Measurements from ENCODE around the gene PAX7. TPM values are rescaled to one million over a fixed set of nuclear protein-coding genes. Genes with fewer than 3 reads are reported as not detected.

PAX7 gene
- total and polyA plus RNA-seq, 2 donors (not counting 1 experiment from before 2014, with no cell fraction given), result not detected

DNA sequence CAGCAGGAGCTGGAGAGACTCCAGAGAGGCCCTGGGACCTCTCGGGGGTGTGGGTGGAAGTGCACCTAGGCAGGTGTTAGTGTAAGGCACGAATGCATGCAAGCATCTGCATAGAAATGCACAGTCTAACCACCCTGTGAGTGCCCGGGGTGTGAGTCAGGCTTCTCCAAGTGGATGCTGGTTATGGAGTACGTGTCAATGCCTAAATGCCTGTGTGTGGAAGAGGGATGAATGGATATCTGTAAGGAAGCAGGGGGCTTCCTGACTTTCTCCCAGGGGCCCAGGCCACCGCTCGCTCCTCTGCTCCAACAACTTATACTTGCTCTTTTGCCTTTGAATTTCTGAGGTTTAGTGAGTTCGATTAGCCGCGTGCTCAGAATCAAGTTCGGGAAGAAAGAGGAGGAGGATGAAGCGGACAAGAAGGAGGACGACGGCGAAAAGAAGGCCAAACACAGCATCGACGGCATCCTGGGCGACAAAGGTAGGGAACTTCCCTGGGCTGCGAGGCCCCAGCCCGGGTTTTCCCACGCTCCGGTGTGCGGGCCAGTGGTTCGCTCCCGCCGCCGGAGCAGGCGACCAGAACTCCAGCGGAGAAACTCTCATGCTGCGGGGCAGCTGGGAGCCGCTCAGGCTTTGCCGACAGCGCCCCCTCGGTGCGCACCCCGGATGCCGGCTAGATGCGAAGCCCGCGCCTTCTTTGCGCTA is 5.4 kb downstream of the PAX7 start:
- Mint-ChIP-seq H3K27me3 (peaks cover 82% of the 10 kb centered on the region), H3K4me3 (no peak overlapping the region)
- CTCF ChIA-PET, result no interaction called here

More for the DNA sequence above, 5.4 kb downstream of the PAX7 start:
- no peak overlapping the region for H2AFZ ChIP-seq (ENCODE audit: insufficient read depth, low read depth, low read length, poor library complexity, severe bottlenecking)
- H3K27ac Mint-ChIP-seq, result no peak overlapping the region
- no peak for TF ChIP-seq EZH2 (IDR thresholded peaks at IDR 0.05; ENCODE audit: borderline replicate concordance, insufficient read depth, low read depth, low read length, poor library complexity, severe bottlenecking)
- TF ChIP-seq, protein P1, sequence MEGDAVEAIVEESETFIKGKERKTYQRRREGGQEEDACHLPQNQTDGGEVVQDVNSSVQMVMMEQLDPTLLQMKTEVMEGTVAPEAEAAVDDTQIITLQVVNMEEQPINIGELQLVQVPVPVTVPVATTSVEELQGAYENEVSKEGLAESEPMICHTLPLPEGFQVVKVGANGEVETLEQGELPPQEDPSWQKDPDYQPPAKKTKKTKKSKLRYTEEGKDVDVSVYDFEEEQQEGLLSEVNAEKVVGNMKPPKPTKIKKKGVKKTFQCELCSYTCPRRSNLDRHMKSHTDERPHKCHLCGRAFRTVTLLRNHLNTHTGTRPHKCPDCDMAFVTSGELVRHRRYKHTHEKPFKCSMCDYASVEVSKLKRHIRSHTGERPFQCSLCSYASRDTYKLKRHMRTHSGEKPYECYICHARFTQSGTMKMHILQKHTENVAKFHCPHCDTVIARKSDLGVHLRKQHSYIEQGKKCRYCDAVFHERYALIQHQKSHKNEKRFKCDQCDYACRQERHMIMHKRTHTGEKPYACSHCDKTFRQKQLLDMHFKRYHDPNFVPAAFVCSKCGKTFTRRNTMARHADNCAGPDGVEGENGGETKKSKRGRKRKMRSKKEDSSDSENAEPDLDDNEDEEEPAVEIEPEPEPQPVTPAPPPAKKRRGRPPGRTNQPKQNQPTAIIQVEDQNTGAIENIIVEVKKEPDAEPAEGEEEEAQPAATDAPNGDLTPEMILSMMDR (IDR thresholded peaks at IDR 0.05), result no peak
- H3K79me2 ChIP-seq (ENCODE audit: control insufficient read depth, insufficient read depth, low read length), result no peaks in the 10 kb centered on the region
- H3K27me3 ChIP-seq (replicated peaks in 1 of 4; ENCODE audit: control extremely low read depth in 1 of 4, control insufficient read depth in 3 of 4, insufficient read depth in 4 of 4, low read length in 3 of 4), result peaks cover 0 to 76% (median 48%) of the 10 kb centered on the region in 4 experiments
- intact Hi-C loops (cut with micrococcal nuclease), result no loop called here
- no peak overlapping the region for H3K27ac ChIP-seq (ENCODE audit: low read length in 2 of 2)
- ATAC-seq (ENCODE audit: low read depth) (no peak), DNase-seq (no peak)
- no peaks in the 10 kb centered on the region for H3K9me3 Mint-ChIP-seq (ENCODE audit: insufficient read depth)
- POLR2A ChIA-PET, result no interaction called here
- no peak overlapping the region for H3K4me3 ChIP-seq (ENCODE audit: control extremely low read depth in 1 of 5, extremely low read depth in 1 of 5, insufficient read depth in 1 of 5, low read depth in 2 of 5, low read length in 4 of 5)
- H3K9ac ChIP-seq (ENCODE audit: low read length), result no peak overlapping the region
- WGBS (ENCODE audit: insufficient coverage), result 6% methylated on average over 35 of the region's 40 CpGs
- no peak overlapping the region for H3K4me2 ChIP-seq (replicated peaks; ENCODE audit: low read depth, low read length, poor library complexity, severe bottlenecking)
- peaks cover 0 to 9% (median 0%) of the 10 kb centered on the region in 3 donors for H3K9me3 ChIP-seq (ENCODE audit: control extremely low read depth in 1 of 3, control insufficient read depth in 2 of 3, insufficient read depth in 1 of 3, low read length in 2 of 3)
- no peaks in the 10 kb centered on the region for H4K20me1 ChIP-seq (ENCODE audit: control insufficient read depth, insufficient read depth, low read length, poor library complexity, severe bottlenecking)
- H3K4me1 ChIP-seq (ENCODE audit: control insufficient read depth in 2 of 2, insufficient read depth in 2 of 2, low read length in 2 of 2), result peaks cover 0 to 3% of the 10 kb centered on the region in 2 donors
- no peaks in the 10 kb centered on the region for H3K36me3 ChIP-seq (replicated peaks in 1 of 2; ENCODE audit: control extremely low read depth in 1 of 2, control insufficient read depth in 1 of 2, extremely low read depth in 1 of 2, insufficient read depth in 2 of 2, low read length in 1 of 2)
- H3K4me1 Mint-ChIP-seq, result no peaks in the 10 kb centered on the region

Measured in B cell (primary cell).